Activated CD8-positive, alpha-beta memory T cell treated with anti-CD3 and anti-CD28 coated beads, Interleukin-2, amount 50 U/mL, for 4 hours (primary cell): Measurements from ENCODE around the gene ANKRD33B.
A peak's percentile ranks its signal among the peaks of the same experiment; 100 is the strongest.

Source experiments
- DNase-seq: peaks from one replicate; pipeline ENCODE4 v3.0.0-alpha.2; 2020

Gene ANKRD33B

DNA sequence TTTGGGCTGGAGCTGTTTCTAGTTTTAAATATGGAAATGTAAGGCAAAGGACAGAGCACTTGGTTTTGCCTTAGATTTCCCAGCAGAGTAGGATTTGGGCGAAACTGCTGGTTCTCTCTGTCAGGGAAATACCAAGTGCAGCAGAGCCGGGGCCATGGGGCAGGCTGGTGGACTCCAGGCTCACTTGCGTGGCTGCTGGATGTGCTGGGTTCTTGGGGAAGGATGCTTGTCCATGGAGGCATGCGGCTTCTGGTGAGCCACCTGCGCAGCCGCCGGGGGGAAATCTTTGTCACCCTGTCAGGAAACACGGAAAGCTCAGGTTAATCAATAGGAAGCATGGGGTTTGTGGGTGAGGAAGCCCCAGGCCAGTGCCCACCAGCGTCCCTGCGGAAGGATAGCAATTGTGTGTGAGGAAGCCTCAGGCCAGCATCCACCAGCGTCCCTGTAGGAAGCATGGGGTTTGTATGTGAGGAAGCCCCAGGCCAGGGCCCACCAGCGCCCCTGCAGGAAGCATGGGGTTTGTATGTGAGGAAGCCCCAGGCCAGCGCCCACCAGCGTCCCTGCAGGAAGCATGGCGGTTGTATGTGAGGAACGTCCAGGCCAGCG, 117.1 kb downstream of the ANKRD33B start:
- no peak for DNase-seq

DNA sequence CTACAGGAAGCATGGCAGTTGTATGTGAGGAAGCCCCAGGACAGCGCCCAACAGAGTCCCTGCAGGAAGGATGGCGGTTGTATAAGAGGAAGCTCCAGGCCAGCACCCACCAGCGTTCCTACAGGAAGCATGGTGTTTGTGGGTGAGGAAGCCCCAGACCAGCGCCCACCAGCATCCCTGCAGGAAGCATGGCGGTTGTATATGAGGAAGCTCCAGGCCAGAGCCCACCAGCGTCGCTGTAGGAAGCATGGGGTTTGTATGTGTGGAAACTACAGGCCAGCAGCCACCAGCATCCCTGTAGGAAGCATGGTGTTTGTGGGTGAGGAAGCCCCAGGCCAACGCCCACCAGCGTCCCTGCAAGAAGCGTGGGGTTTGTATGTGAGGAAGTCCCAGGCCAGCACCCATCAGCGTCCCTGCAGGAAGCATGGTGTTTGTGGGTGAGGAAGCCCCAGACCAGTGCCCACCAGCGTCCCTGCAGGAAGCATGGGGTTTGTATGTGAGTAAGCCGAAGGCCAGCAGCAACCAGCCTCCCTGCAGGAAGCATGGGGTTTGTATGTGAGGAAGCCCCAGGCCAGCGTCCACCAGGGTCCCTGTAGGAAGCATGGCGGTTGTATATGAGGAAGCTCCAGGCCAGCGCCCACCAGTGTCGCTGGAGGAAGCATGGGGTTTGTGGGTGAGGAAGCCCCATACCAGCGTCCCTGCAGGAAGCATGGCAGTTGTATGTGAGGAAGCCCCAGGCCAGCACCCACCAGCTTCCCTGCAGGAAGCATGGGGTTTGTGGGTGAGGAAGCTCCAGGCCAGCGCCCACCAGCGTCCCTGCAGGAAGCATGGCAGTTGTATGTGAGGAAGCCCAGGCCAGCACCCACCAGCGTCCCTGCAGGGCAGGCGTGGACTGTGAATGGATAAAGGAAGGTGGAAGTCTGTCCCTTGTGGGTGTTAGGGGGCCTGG, 118.1 kb downstream of the ANKRD33B start:
- DNase-seq: no peak

DNA sequence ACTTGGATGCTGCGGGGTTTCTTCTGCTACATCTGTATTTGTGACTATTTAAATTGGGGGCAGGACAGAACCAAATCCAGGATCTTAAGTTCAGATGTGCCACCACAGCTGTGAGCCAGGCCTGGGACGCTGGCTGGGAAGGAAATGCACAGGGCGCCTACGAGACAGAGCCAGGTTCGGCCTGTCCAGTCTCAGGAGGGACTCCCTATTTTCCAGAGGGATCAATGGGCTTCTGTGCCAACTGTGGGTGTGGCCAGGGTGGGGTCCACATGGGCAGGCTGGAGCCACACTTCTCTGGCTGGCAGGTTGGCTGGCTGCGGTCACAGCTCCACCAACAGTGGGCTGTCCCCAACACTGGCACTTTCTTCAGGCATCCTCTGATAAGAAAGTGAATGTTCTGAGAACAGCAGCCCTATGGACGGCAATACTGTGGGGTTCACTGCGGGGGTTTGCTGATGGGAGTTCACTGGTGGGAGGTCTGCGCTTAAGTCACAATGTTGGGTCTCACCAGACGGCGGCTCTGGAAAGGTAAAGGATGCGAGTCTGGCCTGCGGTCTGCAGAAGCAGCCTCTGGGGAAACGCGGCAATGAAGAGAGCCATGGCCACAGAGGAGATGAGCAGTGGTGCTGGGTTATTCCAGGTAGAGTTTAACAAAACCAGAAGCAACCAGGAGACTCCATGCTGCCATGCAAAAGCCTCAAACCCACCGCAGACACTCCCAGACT, 119.1 kb downstream of the ANKRD33B start:
- no peak for DNase-seq

DNA sequence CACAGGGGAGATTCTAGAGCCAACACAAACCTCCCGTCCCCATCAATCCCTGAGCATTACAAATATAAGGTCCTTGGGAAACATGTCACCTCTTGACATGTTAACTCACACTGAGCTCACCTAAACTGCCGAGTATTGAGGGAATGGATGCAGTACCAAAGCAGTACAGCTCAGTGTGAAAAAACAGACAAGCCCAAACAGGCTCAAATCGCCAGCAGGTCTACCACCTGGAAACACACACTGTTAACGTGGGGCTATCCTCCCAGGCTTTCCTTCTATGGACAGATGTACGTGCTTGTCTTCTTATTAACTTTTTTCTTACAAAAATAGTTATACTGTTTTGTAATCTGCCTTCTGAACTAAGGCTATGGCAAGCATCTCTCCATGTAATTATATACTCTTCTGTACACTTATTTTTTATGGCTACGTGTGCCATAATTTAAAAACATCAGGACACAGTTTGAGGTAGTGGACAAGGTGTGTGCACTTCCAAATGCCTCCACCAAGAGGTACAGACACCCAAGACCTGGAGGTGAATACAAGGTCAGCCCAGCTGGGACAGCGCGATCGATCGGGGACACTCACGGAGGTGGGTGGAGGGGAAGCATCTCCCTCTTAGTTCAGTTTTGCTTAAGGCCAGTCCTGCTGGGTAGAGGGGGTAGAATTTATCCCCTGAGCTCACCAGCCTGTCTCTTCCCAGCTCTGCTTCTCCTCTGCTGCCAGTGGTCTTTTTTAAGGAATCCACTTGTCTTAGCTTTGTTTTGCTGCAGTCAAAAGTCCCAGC, 120.6 kb downstream of the ANKRD33B start:
- DNase-seq: no peak

DNA sequence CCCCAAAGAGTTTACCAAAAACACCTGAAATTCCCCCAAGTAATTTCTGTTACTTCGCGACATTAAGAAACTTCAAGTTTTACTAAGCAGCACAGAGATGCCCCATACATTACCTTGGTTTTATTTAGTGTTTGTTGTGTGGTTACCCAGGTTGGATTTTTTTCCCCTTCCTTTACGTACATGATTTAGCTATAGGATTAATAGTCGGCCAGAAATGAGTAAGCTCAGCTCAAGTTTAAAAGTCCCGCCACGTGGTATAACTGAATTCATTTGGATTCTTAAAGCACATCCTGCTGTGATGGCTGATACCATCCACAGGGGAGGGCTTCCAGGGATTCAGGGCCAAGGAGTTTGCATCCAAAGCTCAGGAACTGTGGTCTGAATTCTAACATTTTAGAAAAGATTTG, 121.2 kb downstream of the ANKRD33B start:
- no peak for DNase-seq

DNA sequence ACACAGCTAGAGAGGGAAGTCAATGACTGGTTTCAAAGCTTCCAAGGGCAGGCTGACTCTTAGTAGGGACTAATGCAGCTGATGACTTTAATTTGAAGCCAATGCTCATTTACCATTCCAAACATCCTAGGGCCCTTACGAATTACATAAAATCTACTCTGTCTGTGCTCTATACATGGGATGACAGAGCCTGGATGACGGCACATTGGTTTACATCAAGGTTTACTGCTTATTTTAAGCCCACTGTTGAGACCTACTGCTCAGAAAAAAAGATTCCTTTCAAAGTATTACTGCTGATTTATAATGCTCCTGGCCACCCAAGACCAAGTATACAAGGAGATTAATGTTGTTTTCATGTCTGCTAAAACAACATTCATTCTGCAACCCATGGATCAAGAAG, 123.0 kb downstream of the ANKRD33B start:
- DNase-seq: no peak

DNA sequence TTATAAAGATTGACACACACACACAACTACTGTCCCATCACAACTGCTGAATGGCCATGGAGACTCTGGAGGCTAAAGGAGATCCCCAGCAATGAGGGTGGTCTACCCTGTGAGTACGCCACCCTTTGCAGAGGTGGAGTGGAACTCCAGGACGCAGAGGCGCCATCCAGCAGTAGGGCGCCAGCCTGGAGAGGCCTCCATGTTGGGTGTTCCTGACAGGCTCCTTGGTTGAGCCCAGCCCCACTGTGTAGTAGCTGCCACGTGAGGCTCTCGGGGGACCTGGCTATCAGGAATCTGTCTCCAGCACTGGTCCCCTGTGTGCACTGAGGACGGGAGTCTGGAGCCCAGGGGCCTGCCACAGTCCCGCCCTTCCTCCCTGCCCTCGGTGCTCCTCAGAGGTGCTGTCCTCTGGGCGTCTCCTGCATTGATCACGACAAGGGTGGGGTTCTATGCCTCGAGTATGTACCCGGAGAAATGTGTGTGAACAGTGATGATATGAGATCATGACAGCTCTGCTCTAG, 124.8 kb downstream of the ANKRD33B start:
- DNase-seq: no peak

DNA sequence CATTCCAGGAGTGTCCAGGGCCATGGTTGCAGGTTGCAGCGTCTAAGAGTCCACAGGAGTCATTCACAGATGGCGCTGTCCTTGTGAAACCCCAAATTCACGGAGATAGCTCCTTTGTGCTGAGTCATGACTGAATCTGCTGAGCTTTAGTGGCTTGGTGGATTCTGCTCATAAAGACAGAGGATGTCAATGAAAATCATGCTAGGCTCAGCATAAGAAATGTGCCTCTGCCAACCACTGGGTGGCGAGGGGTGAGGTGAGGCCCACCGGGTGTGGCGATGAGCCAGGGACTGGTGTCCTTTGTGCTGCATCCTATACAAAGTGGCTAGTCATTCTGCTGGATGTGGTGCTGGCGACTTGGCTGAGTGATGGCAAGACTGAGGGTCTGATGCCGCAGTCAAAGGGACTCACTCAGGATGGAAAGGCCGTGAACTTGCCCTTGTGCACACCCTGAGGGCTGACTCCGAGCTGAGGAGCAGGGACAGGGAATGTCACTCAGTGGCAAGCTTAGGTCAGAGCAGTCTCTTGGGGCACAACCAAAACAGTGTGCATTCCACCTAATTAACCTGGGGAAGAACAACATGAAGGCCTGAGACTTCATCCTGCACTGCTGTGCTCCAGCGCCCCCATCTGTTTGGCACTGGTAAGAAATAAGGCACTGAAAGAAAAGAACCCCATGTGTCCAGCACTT, 125.7 kb downstream of the ANKRD33B start:
- DNase-seq: no peak

DNA sequence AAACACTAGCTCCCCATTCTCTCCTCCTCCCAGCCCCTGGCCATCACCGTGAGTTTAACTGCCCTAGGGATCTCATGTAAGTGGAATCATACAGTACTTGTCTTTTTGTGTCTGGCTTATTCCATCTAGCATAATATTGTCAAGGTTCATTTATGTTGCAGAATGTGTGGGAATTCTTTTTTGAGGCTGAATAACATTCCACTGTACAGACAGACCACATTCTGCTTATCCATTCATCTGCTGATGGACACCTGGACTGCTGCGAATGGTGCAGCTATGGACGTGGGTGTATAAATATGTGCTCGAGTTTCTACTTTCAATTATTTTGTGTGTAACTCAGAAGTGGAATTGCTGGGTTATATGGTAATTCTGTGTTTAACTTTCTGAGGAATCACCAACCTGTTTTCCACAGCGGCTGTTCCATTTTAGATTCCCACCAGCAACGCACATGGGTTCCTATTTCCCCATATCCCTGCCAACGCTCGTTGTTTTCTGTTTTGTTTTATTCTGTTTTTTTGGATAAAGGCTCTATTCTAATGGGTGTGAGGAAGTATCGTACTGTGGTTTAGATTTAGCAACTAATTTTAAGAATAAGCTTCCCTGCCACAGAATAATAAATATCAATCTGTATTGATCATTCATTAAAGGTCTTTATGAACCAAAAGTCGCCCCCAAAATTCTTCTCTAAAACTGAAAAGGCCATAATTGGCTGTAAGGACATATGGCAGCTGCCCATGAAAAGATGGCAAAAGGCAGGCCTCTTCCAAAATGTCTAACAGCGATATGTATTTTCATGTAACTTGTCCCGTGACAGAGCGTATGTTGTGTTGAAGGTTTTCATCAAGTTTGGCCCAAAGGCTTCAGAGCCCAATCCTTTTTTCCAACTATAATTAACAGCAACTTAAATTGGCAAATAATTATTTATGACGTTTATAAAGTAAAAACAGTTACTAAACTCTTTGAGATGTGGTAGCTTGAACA, 126.9 kb downstream of the ANKRD33B start:
- DNase-seq: no peak

DNA sequence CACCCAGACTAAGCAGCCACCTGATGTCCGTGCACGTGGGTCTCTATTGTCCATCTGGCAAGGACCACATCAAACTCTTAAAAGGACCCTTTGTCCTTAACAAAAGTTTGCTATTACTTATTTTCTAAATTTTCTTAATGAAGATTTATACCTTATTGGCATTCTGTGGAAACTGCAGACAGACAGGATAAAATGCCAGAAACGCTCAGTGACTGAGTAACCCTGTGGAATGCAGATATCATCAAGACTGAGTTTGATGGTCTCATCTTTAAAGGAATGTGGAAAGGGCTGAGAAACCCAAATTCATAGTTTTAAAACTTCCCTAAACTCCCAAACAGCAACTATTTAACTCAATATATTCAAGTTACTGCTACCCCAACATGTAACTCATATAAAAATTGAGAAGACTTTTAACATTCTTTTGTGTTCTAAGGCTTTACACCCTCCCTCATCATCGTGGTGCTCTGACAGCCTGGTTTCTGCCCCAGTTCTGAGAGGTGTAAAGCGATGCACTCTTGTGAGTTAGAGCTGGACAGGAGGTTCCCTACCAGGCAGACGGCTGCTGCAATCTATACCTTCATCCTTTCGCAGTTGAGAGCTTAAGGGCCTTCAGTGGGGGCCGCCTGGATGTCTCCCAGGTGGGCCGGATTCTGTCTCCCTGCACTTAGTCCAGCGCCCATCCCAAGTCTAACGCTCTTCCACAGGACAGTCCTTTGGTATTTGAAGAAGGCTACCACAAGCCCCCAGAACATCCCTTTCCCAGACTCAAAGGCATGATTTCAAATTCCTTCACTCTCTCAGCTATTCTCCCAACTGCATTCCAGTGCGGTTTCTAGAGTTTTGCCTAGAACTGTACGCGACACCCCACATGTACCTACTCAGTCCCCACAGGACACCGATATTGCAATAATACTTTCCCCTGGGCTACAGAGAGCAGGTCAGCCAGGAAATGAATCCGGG, 128.2 kb downstream of the ANKRD33B start:
- DNase-seq: no peak

DNA sequence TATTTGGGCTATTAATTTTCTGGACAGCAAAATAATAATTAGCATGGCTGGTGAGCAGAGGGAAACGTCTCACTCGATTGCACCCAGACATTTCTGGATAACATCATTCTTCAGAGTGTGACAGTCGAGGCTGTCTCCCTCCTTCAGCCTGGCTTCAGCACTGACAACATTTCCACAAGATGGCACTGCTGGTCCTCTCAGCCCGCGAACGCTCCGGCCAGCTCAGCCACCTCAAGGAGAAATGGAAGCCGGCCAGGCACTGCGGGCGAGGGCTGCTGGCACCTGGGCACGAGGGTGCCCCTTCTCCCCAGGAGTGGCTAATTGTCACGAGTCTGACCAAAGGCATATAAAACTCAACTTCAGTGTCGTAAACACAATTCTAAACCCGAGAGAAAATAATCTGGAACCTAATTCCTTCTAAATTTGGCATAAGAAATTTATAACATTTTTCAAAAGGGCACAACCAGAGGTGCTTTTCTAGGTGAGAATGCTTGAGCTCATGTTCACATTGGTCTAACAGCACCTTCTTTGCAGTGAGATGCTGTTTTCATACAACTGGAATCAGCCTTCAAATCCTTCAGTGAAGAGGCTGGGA, 131.3 kb downstream of the ANKRD33B start:
- DNase-seq: peak; percentile 24

DNA sequence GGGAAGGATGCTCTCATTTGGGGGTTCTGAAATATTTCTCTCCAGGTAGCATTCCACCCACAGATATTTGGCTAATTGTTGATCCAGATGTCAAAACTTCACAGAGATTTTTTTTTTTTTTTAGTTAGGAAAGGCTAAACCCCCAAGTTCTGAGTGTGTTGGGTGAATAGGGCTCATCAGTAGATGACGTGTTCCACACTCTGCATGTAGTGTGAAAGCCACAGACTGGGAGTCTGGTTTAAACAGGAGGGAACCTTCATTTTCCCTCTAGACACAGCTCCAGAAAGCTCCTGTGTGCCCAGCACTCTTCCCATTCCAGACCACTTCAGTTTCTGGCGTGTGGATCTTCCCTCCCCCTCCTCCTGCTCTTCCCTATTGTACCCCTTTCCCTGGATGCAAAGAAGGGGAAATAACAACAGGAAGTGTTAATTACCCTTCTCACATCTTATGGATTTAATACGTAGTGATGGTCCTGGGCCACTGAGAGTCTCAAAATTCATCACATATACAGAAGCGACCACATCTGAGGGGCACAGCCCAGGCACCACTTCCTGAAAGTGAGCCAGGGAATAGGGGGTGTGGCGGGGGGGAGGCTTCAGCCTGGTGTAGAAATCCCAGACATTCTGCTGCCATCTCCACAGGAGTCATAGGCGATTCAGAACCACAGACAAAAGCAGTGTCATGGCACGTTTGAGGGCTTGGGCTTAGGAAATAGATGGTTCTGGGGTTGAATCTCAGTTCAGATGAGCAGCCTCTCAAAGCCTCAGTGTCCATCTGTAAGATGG, 132.1 kb downstream of the ANKRD33B start:
- no peak for DNase-seq

DNA sequence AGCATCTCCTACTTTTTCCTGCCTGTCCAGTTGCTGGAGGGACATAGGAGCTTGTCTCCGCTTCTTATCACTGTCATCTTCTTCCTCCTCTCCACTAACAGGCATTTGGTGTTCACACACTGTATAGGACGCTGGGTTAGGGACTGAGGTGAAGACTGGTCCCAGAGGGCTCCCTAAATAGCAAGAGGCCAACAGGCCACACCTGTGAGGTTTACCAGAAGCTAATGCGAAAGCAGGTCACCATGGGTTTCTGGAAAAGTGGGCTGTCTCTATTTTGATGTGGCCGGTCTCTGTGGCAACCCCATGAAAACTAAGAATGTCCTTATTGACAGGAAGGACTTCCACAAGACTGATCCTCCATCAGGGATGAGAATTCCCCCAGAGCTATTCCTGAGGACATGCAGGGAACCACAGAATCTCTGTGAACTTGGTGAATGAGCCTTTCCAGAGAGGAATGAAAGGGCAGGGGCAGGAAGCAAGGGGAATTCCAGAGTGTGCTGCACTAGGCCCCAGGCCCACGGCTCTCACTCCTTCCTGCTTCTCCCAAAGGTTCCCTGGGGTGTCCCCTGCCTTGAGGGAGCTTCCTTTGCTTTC, 135.5 kb downstream of the ANKRD33B start:
- no peak for DNase-seq

DNA sequence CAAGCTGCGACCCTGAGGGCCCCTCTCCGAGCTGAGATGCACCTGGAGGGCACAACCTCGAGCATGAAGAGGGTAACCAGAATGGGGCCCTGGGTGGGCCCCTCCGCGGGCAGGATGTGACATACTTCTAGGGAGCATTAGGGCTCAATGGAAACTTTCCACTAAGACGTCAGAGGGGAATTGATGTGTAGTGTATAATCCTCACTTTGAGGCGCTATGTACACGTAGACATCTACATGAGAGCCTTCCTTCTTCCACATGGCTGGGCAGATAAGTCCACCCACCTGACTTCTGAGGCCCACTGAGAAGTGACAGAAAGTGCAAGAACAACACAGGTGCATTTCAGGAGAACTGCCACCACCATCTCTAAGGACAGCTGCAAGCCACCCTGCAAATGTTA, 136.1 kb downstream of the ANKRD33B start:
- DNase-seq: no peak

DNA sequence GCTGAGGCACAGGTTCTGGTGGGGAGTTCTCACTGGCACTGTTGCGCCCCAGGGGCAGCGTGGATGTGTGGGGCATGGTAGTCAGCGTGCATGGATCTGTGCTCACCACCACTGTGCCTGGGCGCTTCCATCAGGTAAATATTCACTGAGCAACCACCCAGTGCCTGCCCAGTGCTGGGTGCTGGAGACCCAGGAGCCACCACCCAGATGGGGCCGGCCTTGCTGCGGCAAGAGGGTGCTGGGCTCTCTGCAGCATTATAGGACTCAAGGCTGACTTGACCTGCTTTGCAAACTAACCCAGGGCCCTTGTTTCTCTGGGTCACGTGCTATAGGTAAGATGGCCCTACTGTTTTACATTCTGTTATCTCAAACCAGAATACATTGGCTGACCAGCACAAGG, 136.6 kb downstream of the ANKRD33B start:
- DNase-seq: no peak

DNA sequence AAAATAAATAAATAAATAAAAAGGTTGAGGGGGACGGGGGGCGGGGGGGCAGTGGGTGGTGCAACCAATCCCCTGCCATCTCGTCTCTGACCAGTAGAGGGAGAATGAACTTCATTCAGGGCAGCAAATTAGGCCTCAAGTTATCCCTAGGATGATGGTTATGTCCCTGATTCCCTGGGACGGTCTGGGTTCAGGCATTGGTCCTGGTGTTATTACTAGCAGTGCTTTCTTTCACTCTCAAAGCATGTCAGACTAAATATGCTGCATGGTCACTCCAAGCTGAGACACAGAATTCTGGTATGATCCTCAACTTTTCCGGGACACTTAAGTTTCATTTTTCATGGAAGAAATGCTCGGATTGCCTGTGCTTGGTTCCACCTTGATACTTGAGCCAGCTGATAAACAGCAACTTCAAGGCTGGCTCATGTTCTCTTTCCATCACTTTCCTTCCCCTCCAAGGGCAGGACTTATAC, 137.7 kb downstream of the ANKRD33B start:
- peak; percentile 24 for DNase-seq

DNA sequence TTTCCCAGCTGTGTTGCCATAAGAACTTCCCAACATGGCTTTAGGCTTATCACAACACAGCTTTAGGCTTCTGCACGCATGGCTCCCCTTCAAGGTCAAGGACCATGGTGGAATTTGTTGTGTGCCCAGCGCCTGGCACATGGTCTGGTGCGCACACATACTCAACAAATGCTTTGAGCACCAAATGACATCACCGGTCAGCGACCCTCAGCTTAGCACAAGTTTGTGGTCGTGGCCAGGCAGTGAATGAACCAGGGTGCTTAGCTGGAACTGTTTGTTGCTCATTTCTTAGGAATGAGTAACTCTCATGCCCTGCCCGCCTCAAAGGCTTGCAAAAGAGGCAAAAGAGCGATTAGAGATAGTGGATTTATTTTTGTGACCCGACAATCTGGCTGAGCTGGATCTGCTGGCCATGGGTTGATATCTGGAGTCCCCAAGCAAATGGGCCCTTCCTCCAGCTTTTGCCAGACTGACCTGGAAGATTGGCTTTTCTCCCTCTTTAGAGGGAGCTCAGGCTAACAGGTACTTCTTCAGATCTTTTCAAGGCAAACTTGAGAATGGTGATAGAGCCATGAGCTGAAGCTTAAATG, 138.3 kb downstream of the ANKRD33B start:
- DNase-seq: no peak
